Superior temporal gyrus (tissue), 1 donor: Measurements from ENCODE around the gene PRAME.
"Not testable (repeated sequence)": the region's sequence is repeated elsewhere in the genome, so short reads cannot be mapped to it uniquely, and the experiment has no call there.

Experiments used
- DNase-seq: peaks from one replicate; pipeline ENCODE4 v3.0.0-alpha.2; 2016; ENCODE audit errors: extremely low spot score

PRAME gene

GRCh38 chr22:22550789-22551434, 8.2 kb downstream of the PRAME start:
- no peak for DNase-seq

GRCh38 chr22:22548910-22549309, 10.2 kb downstream of the PRAME start:
- DNase-seq: no peak

- DNase-seq: no peak
Observed at GRCh38 chr22:22548317-22548716, 10.7 kb downstream of the PRAME start.

- no peak for DNase-seq
Observed at GRCh38 chr22:22547692-22548300, 11.3 kb downstream of the PRAME start.

- DNase-seq: no peak
Observed at GRCh38 chr22:22547226-22547625, 11.8 kb downstream of the PRAME start.

- DNase-seq: no peak
Observed at GRCh38 chr22:22546490-22546889, 12.6 kb downstream of the PRAME start.

GRCh38 chr22:22545084-22545483, 14.0 kb downstream of the PRAME start:
- DNase-seq: no peak

GRCh38 chr22:22538226-22538989, 20.7 kb downstream of the PRAME start:
- no peak for DNase-seq

- DNase-seq: no peak
Observed at GRCh38 chr22:22536916-22537315, 22.1 kb downstream of the PRAME start.

GRCh38 chr22:22536515-22536914, 22.6 kb downstream of the PRAME start:
- DNase-seq: no peak

- no peak for DNase-seq
Observed at GRCh38 chr22:22535662-22536061, 23.4 kb downstream of the PRAME start.

GRCh38 chr22:22534604-22535415, 24.3 kb downstream of the PRAME start:
- DNase-seq: no peak

- no peak for DNase-seq
Observed at GRCh38 chr22:22533863-22534262, 25.2 kb downstream of the PRAME start.

- no peak for DNase-seq
Observed at GRCh38 chr22:22533417-22533816, 25.6 kb downstream of the PRAME start.

GRCh38 chr22:22532547-22533071, 26.5 kb downstream of the PRAME start:
- DNase-seq: not testable (repeated sequence)

GRCh38 chr22:22531770-22532546, 27.1 kb downstream of the PRAME start:
- no peak for DNase-seq

GRCh38 chr22:22528780-22529179, 30.3 kb downstream of the PRAME start:
- no peak for DNase-seq

GRCh38 chr22:22527312-22527711, 31.8 kb downstream of the PRAME start:
- DNase-seq: no peak

- DNase-seq: no peak
Observed at GRCh38 chr22:22526125-22526912, 32.7 kb downstream of the PRAME start.

- DNase-seq: no peak
Observed at GRCh38 chr22:22523494-22523893, 35.6 kb downstream of the PRAME start.
